ENCODE measurements around the gene HIF1A. TPM values are rescaled to one million over a fixed set of nuclear protein-coding genes. Genes with fewer than 3 reads are reported as not detected.
"Not testable (repeated sequence)": the region's sequence is repeated elsewhere in the genome, so short reads cannot be mapped to it uniquely, and the experiment has no call there.

Gene HIF1A
- total and polyA plus RNA-seq, 4 donors = 28.9 to 291 (median 191) TPM

DNA sequence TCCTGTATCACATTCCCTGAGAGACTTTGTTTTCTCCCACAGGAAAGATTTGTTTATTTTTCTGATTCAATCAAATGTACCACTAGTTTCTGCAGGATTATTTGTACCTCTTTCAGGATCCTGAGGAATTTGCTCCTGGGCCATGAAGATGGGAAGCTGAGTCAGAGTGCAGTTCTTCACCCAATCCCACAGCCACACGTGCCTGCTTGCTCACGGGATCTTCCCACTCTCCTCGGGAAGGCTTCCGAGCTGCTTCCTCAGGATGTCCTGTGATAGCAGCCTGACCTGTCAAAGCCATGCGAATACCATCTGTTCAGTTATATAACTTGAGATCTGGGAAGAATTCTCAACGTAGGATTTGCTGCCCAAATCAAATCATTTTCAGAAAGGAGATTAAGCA, 41.8 kb upstream of the HIF1A start:
- DNase-seq (no peak), ATAC-seq (ENCODE audit: insufficient read depth, low FRiP score) (no peak)
- Histone ChIP-seq H3K9ac (ENCODE audit: insufficient read depth in 1 of 2, low read length in 2 of 2) (no peak overlapping the region), H3K9me3 (ENCODE audit: control insufficient read depth in 4 of 4, insufficient read depth in 3 of 4, low read length in 3 of 4) (no peaks in the 10 kb centered on the region), H3K4me3 (no peak overlapping the region), H3K27me3 (ENCODE audit: control insufficient read depth in 3 of 3, insufficient read depth in 3 of 3, low read length in 2 of 3) (no peaks in the 10 kb centered on the region), H3K4me1 (ENCODE audit: control insufficient read depth in 5 of 5, insufficient read depth in 5 of 5, low read length in 5 of 5) (peaks cover 0 to 6% (median 0%) of the 10 kb centered on the region in 5 donors), H3K36me3 (ENCODE audit: control insufficient read depth in 4 of 4, insufficient read depth in 4 of 4, low read length in 4 of 4) (no peaks in the 10 kb centered on the region), H3K27ac (ENCODE audit: low read depth in 1 of 2, low read length in 1 of 2) (no peak overlapping the region)
- WGBS, 2 donors = 29 to 34% methylated on average over 6 of the region's 6 CpGs
- TF ChIP-seq, protein P1, sequence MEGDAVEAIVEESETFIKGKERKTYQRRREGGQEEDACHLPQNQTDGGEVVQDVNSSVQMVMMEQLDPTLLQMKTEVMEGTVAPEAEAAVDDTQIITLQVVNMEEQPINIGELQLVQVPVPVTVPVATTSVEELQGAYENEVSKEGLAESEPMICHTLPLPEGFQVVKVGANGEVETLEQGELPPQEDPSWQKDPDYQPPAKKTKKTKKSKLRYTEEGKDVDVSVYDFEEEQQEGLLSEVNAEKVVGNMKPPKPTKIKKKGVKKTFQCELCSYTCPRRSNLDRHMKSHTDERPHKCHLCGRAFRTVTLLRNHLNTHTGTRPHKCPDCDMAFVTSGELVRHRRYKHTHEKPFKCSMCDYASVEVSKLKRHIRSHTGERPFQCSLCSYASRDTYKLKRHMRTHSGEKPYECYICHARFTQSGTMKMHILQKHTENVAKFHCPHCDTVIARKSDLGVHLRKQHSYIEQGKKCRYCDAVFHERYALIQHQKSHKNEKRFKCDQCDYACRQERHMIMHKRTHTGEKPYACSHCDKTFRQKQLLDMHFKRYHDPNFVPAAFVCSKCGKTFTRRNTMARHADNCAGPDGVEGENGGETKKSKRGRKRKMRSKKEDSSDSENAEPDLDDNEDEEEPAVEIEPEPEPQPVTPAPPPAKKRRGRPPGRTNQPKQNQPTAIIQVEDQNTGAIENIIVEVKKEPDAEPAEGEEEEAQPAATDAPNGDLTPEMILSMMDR (IDR thresholded peaks at IDR 0.05; ENCODE audit: control extremely low read depth, extremely low read depth) = no peak

DNA sequence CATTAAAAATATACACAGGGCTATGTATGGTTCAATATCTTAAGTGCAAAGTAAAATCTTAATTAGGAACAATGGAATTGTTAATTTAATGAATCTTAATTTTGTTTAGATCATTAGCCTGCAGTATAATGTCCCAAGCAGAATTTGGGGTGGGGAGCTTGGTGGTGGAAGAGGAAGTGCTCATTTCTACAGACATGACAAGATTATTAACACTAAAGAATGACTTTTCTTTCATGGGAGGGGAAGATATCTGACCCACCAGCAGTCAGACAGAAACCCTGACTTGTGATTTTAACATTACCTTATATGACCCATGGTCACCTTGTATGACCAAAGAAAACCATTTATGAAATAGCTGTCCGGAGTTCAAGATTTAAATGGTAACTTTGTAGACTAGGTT, 41.3 kb upstream of the HIF1A start:
- 83 to 86% methylated on average over 1 of the region's 1 CpG for WGBS, 2 donors
- Histone ChIP-seq H3K9me3 (ENCODE audit: control insufficient read depth in 4 of 4, insufficient read depth in 3 of 4, low read length in 3 of 4) (no peaks in the 10 kb centered on the region), H3K4me1 (ENCODE audit: control insufficient read depth in 5 of 5, insufficient read depth in 5 of 5, low read length in 5 of 5) (peaks cover 0 to 6% (median 0%) of the 10 kb centered on the region in 5 donors), H3K27me3 (ENCODE audit: control insufficient read depth in 3 of 3, insufficient read depth in 3 of 3, low read length in 2 of 3) (no peaks in the 10 kb centered on the region), H3K27ac (ENCODE audit: low read depth in 1 of 2, low read length in 1 of 2) (no peak overlapping the region), H3K4me3 (no peak overlapping the region), H3K9ac (ENCODE audit: insufficient read depth in 1 of 2, low read length in 2 of 2) (no peak overlapping the region), H3K36me3 (ENCODE audit: control insufficient read depth in 4 of 4, insufficient read depth in 4 of 4, low read length in 4 of 4) (no peaks in the 10 kb centered on the region)
- ATAC-seq (ENCODE audit: insufficient read depth, low FRiP score) (no peak), DNase-seq (no peak)
- TF ChIP-seq, protein P1 (IDR thresholded peaks at IDR 0.05; ENCODE audit: control extremely low read depth, extremely low read depth) = no peak

DNA sequence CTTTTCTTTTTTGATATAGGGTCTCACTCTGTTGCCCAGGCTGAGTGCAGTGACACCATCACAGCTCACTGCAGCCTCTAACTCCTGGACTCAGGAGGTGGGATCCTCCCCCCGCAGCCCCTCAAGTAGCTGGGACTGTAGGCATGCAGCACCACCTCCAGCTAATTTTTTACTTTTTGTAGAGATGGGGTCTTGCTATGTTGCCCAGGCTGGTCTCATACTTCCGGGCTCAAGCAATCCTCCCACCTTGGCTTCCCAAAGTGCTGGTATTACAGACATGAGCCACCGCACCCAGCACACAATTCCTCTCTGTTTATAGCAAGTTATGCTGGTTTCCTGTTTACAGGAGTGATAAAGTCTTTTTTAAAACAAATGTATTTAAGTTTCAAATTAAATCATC, 39.5 kb upstream of the HIF1A start:
- TF ChIP-seq, protein P1 (IDR thresholded peaks at IDR 0.05; ENCODE audit: control extremely low read depth, extremely low read depth) = no peak
- Histone ChIP-seq H3K9ac (ENCODE audit: insufficient read depth in 1 of 2, low read length in 2 of 2) (no peak overlapping the region), H3K9me3 (ENCODE audit: control insufficient read depth in 4 of 4, insufficient read depth in 3 of 4, low read length in 3 of 4) (no peaks in the 10 kb centered on the region), H3K27ac (ENCODE audit: low read depth in 1 of 2, low read length in 1 of 2) (no peak overlapping the region), H3K4me1 (ENCODE audit: control insufficient read depth in 5 of 5, insufficient read depth in 5 of 5, low read length in 5 of 5) (peaks cover 0 to 7% (median 0%) of the 10 kb centered on the region in 5 donors), H3K27me3 (ENCODE audit: control insufficient read depth in 3 of 3, insufficient read depth in 3 of 3, low read length in 2 of 3) (no peaks in the 10 kb centered on the region), H3K4me3 (no peak overlapping the region), H3K36me3 (ENCODE audit: control insufficient read depth in 4 of 4, insufficient read depth in 4 of 4, low read length in 4 of 4) (no peaks in the 10 kb centered on the region)
- DNase-seq = no peak
- 82 to 91% methylated on average over 3 of the region's 3 CpGs for WGBS, 2 donors
- no peak for ATAC-seq (ENCODE audit: insufficient read depth, low FRiP score)

DNA sequence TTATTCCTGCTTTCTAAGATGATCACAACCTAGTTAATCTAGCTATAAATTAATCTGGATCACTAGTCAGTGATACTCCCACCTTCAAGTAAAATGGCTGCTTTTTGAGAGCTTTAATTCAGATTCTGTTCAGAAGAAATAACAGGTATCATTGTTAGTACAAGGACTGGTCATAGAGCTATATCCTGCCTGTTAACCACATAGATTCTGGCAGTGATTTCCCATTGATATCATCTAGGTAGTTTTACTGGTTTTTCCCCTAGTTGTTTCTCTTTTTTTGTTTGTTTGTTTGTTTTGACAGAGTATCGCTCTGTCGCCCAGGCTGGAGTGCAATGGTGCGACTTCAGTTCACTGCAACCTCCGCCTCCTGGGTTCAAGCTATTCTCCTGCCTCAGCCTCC, 39.0 kb upstream of the HIF1A start:
- ATAC-seq (ENCODE audit: insufficient read depth, low FRiP score) (no peak), DNase-seq (no peak)
- Histone ChIP-seq H3K4me1 (ENCODE audit: control insufficient read depth in 5 of 5, insufficient read depth in 5 of 5, low read length in 5 of 5) (peaks cover 0 to 7% (median 3%) of the 10 kb centered on the region in 5 donors), H3K27ac (ENCODE audit: low read depth in 1 of 2, low read length in 1 of 2) (no peak overlapping the region), H3K4me3 (no peak overlapping the region), H3K9ac (ENCODE audit: insufficient read depth in 1 of 2, low read length in 2 of 2) (no peak overlapping the region), H3K36me3 (ENCODE audit: control insufficient read depth in 4 of 4, insufficient read depth in 4 of 4, low read length in 4 of 4) (no peaks in the 10 kb centered on the region), H3K27me3 (ENCODE audit: control insufficient read depth in 3 of 3, insufficient read depth in 3 of 3, low read length in 2 of 3) (no peaks in the 10 kb centered on the region), H3K9me3 (ENCODE audit: control insufficient read depth in 4 of 4, insufficient read depth in 3 of 4, low read length in 3 of 4) (no peaks in the 10 kb centered on the region)
- TF ChIP-seq, protein P1 (IDR thresholded peaks at IDR 0.05; ENCODE audit: control extremely low read depth, extremely low read depth) = no peak
- 95 to 98% methylated on average over 4 of the region's 4 CpGs for WGBS, 2 donors

DNA sequence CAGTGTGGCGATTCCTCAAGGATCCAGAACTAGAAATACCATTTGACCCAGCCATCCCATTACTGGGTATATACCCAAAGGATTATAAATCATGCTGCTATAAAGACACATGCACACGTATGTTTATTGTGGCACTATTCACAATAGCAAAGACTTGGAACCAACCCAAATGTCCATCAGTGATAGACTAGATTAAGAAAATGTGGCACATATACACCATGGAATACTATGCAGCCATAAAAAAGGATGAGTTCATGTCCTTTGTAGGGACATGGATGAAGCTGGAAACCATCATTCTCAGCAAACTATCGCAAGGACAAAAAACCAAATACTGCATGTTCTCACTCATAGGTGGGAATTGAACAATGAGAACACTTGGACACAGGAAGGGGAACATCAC, 37.2 kb upstream of the HIF1A start:
- not testable (repeated sequence) for H3K36me3 ChIP-seq (ENCODE audit: control insufficient read depth in 4 of 4, insufficient read depth in 4 of 4, low read length in 4 of 4); H3K9me3 ChIP-seq (ENCODE audit: control insufficient read depth in 4 of 4, insufficient read depth in 3 of 4, low read length in 3 of 4); H3K27me3 ChIP-seq (ENCODE audit: control insufficient read depth in 3 of 3, insufficient read depth in 3 of 3, low read length in 2 of 3); H3K9ac ChIP-seq (ENCODE audit: insufficient read depth in 1 of 2, low read length in 2 of 2); ATAC-seq (ENCODE audit: insufficient read depth, low FRiP score); H3K27ac ChIP-seq (ENCODE audit: low read depth in 1 of 2, low read length in 1 of 2); H3K4me3 ChIP-seq; DNase-seq
- H3K4me1 ChIP-seq (ENCODE audit: control insufficient read depth in 5 of 5, insufficient read depth in 5 of 5, low read length in 5 of 5) = peaks cover 0 to 16% (median 6%) of the 10 kb centered on the region in 5 donors
- WGBS, 2 donors = 93 to 100% methylated on average over 1 of the region's 3 CpGs

Data from lung (tissue), 12 donors.